ENCODE results near the gene GLT1D1.

- no peak for TF ChIP-seq EZH2phosphoT487 (IDR thresholded peaks at IDR 0.05; ENCODE audit: borderline replicate concordance)
- TF ChIP-seq EZH2 (IDR thresholded peaks at IDR 0.05): no peak
- TF ChIP-seq RAD21 (IDR thresholded peaks at IDR 0.05; ENCODE audit: low read depth): no peak
- no peak for TF ChIP-seq EGR1 (IDR thresholded peaks at IDR 0.05; ENCODE audit: low read depth)
- no peak for TF ChIP-seq CTCF (IDR thresholded peaks at IDR 0.05 in 2 of 3, conservative IDR thresholded peaks at IDR 0.05 in 1 of 3; ENCODE audit: borderline replicate concordance in 1 of 3, insufficient read depth in 1 of 3, low read depth in 2 of 3, low read length in 2 of 3)
- no peak for TF ChIP-seq POLR2A (IDR thresholded peaks at IDR 0.05; ENCODE audit: borderline replicate concordance, extremely low read depth, insufficient read depth, insufficient read length)
- TF ChIP-seq POLR2AphosphoS5 (IDR thresholded peaks at IDR 0.05; ENCODE audit: low read depth, low read length): no peak
- no peak for TF ChIP-seq ZBTB33 (IDR thresholded peaks at IDR 0.05; ENCODE audit: extremely low read depth, insufficient replicate concordance, low read length)
- TF ChIP-seq JUND (IDR thresholded peaks at IDR 0.05): no peak
- TF ChIP-seq SP1 (IDR thresholded peaks at IDR 0.05; ENCODE audit: low read depth): no peak
- no peak for TF ChIP-seq REST (IDR thresholded peaks at IDR 0.05; ENCODE audit: low read depth)
- TF ChIP-seq MAX (IDR thresholded peaks at IDR 0.05): no peak
- TF ChIP-seq YY1 (IDR thresholded peaks at IDR 0.05; ENCODE audit: extremely low read depth, insufficient replicate concordance, low read depth, low read length): no peak
- no peak for TF ChIP-seq ATF3 (IDR thresholded peaks at IDR 0.05)
Measured at GRCh38 chr12:128829861-128830504, 23.3 kb upstream of the GLT1D1 start.
